GM12892 (cell line): Measurements from ENCODE around the gene SPRED1.

Source experiments
- POLR2A ChIP-seq: IDR thresholded peaks from 2 replicates; pipeline ENCODE4 v1.6.1; 2011; ENCODE audit warnings: low read depth, low read length, control low read depth
- POLR2AphosphoS5 ChIP-seq: IDR thresholded peaks from 2 replicates; pipeline ENCODE4 v1.6.1; 2011; ENCODE audit warnings: low read depth, low read length, control low read depth
- TAF1 ChIP-seq: IDR thresholded peaks from 2 replicates; pipeline ENCODE4 v1.6.1; 2011; ENCODE audit warnings: low read depth, mild to moderate bottlenecking, control low read depth, low read length, borderline replicate concordance

GRCh38 chr15:38260077-38260476, 7.4 kb downstream of the SPRED1 start:
- TF ChIP-seq POLR2A, result no peak
- no peak for TF ChIP-seq POLR2AphosphoS5
- TF ChIP-seq TAF1, result no peak
